Colonic mucosa (tissue), 4 donors: Measurements from ENCODE around the gene MAST2. TPM values are rescaled to one million over a fixed set of nuclear protein-coding genes. Genes with fewer than 3 reads are reported as not detected.
"Not testable (repeated sequence)": the region's sequence is repeated elsewhere in the genome, so short reads cannot be mapped to it uniquely, and the experiment has no call there.

Experiments used
- DNase-seq: peaks from one replicate; pipeline ENCODE4 v3.0.0-alpha.2; 2020
- H3K27ac ChIP-seq: fragments of 200-600 bp; one replicate; pipeline ENCODE4 v1.8.0; 2021
- H3K27me3 ChIP-seq: fragments of 200-600 bp; one replicate; pipeline ENCODE4 v1.8.0; 2021
- H3K36me3 ChIP-seq: fragments of 200-600 bp; one replicate; pipeline ENCODE4 v1.8.0; 2021
- H3K4me1 ChIP-seq: fragments of 200-600 bp; one replicate; pipeline ENCODE4 v1.8.0; 2021; ENCODE audit warnings: mild to moderate bottlenecking
- H3K4me3 ChIP-seq: fragments of 200-600 bp; one replicate; pipeline ENCODE4 v1.8.0; 2021
- H3K9ac ChIP-seq, 2 donors: one replicate each; pipeline ENCODE4 v1.7.0; 2013; ENCODE audit warnings: control low read depth in 2 of 2, low read depth in 2 of 2, low read length in 2 of 2
- H3K9me3 ChIP-seq: fragments of 200-600 bp; one replicate; pipeline ENCODE4 v1.8.0; 2021
- CTCF ChIP-seq: fragments of 200-600 bp; IDR thresholded peaks from one replicate; pipeline ENCODE4 v1.8.0; 2022; ENCODE audit warnings: antibody characterized with exemption, mild to moderate bottlenecking
- intact Hi-C: fragments of 100-400 bp; cut with DNase I; formaldehyde crosslinking; loops from one replicate; pipeline ENCODE4 v1.14.1; 2022
- total RNA-seq, 2 donors: library from RNA; stranded (reverse); fragmentation: NEBNext Ultra II Directional in 1 of 2; extraction: Animal tissue kit (Norgen Biotek cat#: 25700) in 1 of 2; gene quantifications; one replicate each; pipeline ENCODE4 v1.2.1, GENCODE V29; 2021
- donor health status: healthy.
- donor health status: DM: no; HTN: no; CAD: no.
- donor health status: DM: no; HTN: no; CAD: no.

The MAST2 gene
- total RNA-seq, 2 donors from 2014 or later, result 76.3 to 79.1 TPM

GRCh38 chr1:45857101-45857700, 53.8 kb downstream of the MAST2 start:
- DNase-seq, result no peak
- no peak overlapping the region for H3K27ac ChIP-seq
- H3K27me3 ChIP-seq, result no peaks in the 10 kb centered on the region
- TF ChIP-seq CTCF, result no peak
- no peak overlapping the region for H3K9ac ChIP-seq
- H3K4me1 ChIP-seq, result no peaks in the 10 kb centered on the region
- intact Hi-C loops, result no loop called here
- H3K36me3 ChIP-seq, result no peaks in the 10 kb centered on the region
- H3K4me3 ChIP-seq, result no peak overlapping the region
- H3K9me3 ChIP-seq, result no peaks in the 10 kb centered on the region

- intact Hi-C loops, H3K9me3 ChIP-seq: not testable (repeated sequence)
These were observed 54.5 kb downstream of the MAST2 start for GRCh38 chr1:45857755-45858492.

GRCh38 chr1:45859221-45859620, 55.8 kb downstream of the MAST2 start:
- Histone ChIP-seq H3K4me3 (no peak overlapping the region), H3K9ac (no peak overlapping the region), H3K4me1 (peaks cover 10% of the 10 kb centered on the region), H3K27ac (no peak overlapping the region), H3K36me3 (no peaks in the 10 kb centered on the region), H3K9me3 (no peaks in the 10 kb centered on the region), H3K27me3 (no peaks in the 10 kb centered on the region)
- no peak for DNase-seq
- intact Hi-C loops, result no loop called here
- no peak for TF ChIP-seq CTCF

More at GRCh38 chr1:45857755-45858492, 54.5 kb downstream of the MAST2 start:
- H3K27me3 ChIP-seq, H3K9ac ChIP-seq, DNase-seq, H3K4me1 ChIP-seq, H3K4me3 ChIP-seq, H3K27ac ChIP-seq, H3K36me3 ChIP-seq: not testable (repeated sequence)

- H3K9ac ChIP-seq, result no peak overlapping the region
These were observed 58.6 kb downstream of the MAST2 start for GRCh38 chr1:45862008-45862407.

GRCh38 chr1:45863218-45863617, 59.8 kb downstream of the MAST2 start:
- Histone ChIP-seq H3K36me3 (no peaks in the 10 kb centered on the region), H3K27ac (no peak overlapping the region), H3K9ac (no peak overlapping the region), H3K27me3 (no peaks in the 10 kb centered on the region), H3K4me3 (no peak overlapping the region), H3K9me3 (no peaks in the 10 kb centered on the region), H3K4me1 (peaks cover 10% of the 10 kb centered on the region)
- intact Hi-C loops, result no loop called here
- TF ChIP-seq CTCF, result no peak
- DNase-seq, result no peak

More at GRCh38 chr1:45862008-45862407, 58.6 kb downstream of the MAST2 start:
- no peak for TF ChIP-seq CTCF
- no peak for DNase-seq
- Histone ChIP-seq H3K4me3 (no peak overlapping the region), H3K9me3 (no peaks in the 10 kb centered on the region), H3K4me1 (peaks cover 10% of the 10 kb centered on the region), H3K27ac (no peak overlapping the region), H3K27me3 (no peaks in the 10 kb centered on the region), H3K36me3 (no peaks in the 10 kb centered on the region)
- intact Hi-C loops, result no loop called here
